Head of caudate nucleus (tissue), 42 donors: ENCODE results near the gene DAND5.
A peak's percentile ranks its signal among the peaks of the same experiment; 100 is the strongest.
"Not testable (repeated sequence)": the region's sequence is repeated elsewhere in the genome, so short reads cannot be mapped to it uniquely, and the experiment has no call there.

Source experiments
- DNase-seq, 42 donors: peaks; one replicate each; pipeline versions ENCODE4 v3.0.0 to v3.0.0-alpha.2; 2020 to 2021; ENCODE audit warnings: mixed read lengths in 7 of 42
- intact Hi-C: fragments of 100-400 bp; cut with DNase I; formaldehyde crosslinking; loops from one replicate; pipeline ENCODE4 v1.15.0; 2022

DAND5 gene

DNA sequence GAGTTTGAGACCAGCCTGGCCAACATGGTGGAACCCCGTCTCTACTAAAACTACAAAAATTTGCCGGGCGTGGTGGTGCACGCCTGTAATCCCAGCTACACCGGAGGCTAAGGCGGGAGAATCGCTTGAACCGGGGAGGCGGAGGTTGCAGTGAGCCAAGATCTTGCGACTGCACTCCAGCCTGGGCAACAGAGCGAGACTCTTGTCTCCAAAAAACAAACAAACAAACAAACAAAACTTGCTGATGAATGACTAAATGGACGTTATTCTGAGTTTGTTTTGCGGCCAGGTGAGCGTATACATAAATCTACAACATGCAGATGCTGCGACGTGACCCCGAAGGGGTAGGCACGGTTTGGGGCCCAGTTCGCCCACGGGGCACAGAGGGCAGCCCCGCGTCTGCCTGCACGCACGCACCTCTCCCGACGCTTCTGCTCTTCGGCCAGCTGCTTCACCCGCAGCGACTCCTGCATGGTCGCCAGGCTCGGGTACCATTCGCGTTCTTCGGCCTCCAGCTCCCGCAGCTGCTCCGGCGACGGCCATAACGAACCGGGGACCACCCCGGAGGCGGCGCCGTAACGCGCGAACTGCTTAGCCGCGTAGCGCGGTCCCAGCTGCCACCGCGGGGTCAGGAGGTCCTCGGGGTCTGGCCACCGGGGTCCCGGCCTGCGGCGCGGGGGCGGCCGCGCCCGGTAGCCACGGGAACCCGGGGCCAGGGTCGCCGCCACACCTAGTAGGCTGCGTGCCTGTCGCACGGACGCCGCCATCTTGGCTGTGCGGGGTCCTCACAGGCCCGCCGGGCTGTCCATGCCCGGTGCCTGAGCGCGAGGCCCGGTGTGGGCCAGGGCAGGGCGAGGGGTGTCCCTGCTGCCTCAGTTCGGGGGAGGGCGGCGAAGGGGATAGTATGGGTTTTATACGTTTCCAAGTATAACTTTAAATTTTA lies 12.7 kb upstream of the DAND5 start, which contains the start of gene GADD45GIP1:
Gene GADD45GIP1 (minus strand): TSS at position 778 of the 943 bp plus-strand sequence. CDS start 11 bp downstream, at position 767.
- intact Hi-C loops = loop anchor here (2.0 kb wide), 1 partner anchor 36 kb away; no protein-coding TSS in a partner anchor
- DNase-seq = peak; percentile 36 to 88 (median 78)

DNA sequence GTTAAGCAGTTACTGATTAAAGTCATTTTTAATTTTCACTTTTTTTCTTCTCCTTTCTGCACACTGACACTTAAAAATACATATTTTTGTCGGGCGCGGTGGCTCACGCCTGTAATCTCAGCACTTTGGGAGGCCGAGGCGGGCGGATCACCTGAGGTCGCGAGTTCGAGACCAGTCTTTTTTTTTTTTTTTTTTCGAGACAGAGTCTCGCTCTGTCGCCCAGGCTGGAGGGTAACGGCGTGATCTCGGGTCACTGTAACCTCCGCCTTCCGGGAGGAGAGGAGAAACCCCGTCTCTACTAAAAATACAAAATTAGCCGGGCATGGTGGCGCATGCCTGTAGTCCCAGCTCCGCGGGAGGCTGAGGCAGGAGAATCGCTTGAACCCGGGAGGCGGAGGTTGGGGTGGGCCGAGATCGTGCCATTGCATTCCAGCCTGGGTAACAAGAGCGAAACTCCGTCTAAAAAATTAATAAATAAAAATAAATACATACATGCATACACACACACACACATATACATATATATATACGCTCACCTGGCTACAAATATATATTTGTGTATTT lies 11.9 kb upstream of the DAND5 start:
- intact Hi-C loops = loop anchor here (2.0 kb wide), 1 partner anchor 37 kb away; no protein-coding TSS in a partner anchor
- not testable (repeated sequence) for DNase-seq

- DNase-seq = no peak
- intact Hi-C loops = no loop called here
Observed at GRCh38 chr19:12959481-12959880, 9.9 kb upstream of the DAND5 start.

- intact Hi-C loops = no loop called here
- peak; percentile 57 to 92 (median 83) for DNase-seq
Observed at GRCh38 chr19:12965017-12965811, 4.2 kb upstream of the DAND5 start.

DNA sequence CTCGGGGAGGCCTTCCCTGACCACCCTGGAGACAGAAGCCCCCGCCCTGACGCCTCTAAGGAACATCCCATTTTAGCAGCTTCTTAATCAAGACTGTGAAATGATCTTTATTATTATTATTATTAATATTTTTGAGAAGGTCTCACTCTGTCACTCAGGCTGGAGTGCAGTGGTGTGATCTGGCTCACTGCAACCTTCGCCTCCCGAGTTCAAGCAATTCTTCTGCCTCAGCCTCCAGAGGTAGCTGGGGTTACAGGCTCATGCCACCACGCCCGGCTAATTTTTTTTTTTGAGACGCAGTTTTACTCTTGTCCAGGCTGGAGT lies 3.6 kb upstream of the DAND5 start:
- intact Hi-C loops = no loop called here
- no peak for DNase-seq

DNA sequence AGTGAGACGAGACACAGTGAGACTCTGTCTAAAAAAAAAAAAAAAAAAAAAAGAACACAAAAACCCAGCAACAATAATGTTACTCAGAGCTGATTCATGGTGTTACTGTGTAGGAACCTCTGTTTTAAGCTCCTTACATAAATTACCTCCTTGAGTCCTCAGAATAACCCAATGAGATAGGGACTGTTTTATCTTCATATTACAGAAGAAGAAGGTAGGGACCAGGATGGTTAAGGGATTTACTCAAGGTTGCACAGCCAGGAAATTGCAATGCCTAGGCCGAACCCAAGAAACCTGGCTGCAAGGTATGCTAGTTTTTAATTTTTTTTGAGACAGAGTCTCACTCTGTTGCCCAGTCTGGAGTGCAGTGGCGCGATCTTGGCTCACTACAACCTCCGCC lies 1.5 kb upstream of the DAND5 start:
- intact Hi-C loops = no loop called here
- DNase-seq = no peak

GRCh38 chr19:12970070-12970820 lies 869 bp downstream of the DAND5 start:
- intact Hi-C loops = no loop called here
- DNase-seq = peak in 2 of 42 donors; percentile 35 to 50

- DNase-seq = no peak
- intact Hi-C loops = no loop called here
Observed at GRCh38 chr19:12973236-12973635, 3.9 kb downstream of the DAND5 start.

GRCh38 chr19:12974301-12975220 lies 5.2 kb downstream of the DAND5 start:
- no peak for DNase-seq
- intact Hi-C loops = loop anchor here (5.0 kb wide), 1 partner anchor 288 kb away; no protein-coding TSS in a partner anchor

GRCh38 chr19:12975221-12975741 lies 5.9 kb downstream of the DAND5 start:
- no peak for DNase-seq
- intact Hi-C loops = loop anchor here (5.0 kb wide), 1 partner anchor 287 kb away; no protein-coding TSS in a partner anchor

DNA sequence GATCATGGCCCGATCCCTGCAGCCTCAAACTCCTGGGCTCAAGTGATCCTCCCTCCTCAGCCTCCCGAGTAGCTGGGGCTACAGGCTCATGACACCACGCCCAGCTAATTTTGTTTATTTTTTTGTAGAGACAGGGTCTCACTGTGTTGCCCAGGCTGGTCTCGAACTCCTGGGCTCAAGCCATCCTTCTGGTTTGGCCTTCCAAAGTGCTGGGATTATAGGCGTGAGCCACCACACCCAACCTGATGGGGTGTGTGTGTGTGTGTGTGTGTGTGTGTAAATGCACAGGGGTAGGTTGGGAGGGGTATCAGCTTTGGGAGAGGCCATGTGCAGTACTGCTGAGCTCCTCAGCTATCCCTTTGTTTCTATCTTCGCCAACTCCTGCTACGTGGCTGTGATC lies 6.7 kb downstream of the DAND5 start:
- not testable (repeated sequence) for DNase-seq
- intact Hi-C loops = loop anchor here (5.0 kb wide), 1 partner anchor 286 kb away; no protein-coding TSS in a partner anchor

DNA sequence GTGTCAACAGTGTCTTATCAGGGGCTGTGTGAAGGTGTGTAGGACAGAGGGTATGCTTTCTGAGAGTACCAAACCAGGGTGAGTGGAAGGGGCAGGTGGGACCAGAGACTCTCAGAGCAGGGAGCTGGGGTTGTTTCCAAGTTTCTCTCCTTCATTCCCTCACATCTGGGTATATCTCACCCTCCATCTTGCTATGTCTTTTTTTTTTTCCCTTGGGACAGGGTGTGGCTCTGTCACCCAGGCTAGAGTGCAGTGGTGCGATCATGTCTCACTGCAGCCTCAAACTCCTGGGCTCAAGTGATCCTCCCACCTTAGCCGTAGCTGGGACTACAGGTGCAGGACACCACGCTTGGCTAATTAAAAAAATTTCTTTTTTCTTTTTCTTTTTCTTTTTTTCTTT lies 10.6 kb downstream of the DAND5 start:
- no peak for DNase-seq
- intact Hi-C loops = loop anchor here (5.0 kb wide), 3 partner anchors 52 to 282 kb away; no protein-coding TSS in a partner anchor

DNA sequence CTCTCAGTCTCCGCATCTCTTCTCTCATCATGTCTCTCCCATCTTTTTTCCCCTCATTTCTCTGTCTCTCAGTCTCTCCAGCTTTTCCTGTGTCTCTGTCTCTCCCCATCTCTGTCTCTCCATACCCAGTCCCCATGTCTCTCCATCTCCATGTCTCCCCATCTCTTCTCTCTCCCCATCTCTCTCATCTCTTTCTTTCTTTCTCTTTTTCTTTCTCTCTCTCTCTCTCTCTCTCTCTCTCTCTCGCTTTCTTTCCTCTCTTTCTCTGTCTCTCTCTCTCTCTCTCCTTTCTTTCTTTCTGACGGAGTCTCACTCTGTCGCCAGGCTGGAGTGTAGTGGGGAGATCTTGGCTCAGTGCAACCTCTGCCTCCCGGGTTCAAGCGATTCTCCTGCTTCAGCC lies 13.3 kb downstream of the DAND5 start:
- intact Hi-C loops = loop anchor here (5.0 kb wide), 2 partner anchors 50 to 110 kb away; no protein-coding TSS in a partner anchor
- DNase-seq = no peak

DNA sequence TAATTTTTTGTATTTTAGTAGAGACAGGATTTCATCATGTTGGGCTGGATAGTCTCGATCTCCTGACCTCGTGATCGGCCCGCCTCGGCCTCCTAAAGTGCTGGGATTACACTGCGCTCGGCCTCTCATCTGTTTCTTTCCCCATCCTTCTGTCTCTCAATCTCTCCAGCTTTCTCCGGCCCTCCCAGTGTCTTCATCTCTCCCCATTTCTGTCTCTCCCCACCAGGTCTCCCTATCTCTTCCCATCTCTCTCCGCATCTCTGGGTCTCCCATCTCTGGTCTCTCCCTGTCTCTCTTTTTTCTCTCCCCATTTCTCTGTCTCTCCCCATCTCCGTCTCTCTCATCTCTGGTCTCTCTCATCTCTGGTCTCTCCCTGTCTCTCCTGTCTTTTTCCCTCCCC lies 13.7 kb downstream of the DAND5 start:
- DNase-seq = no peak
- intact Hi-C loops = loop anchor here (5.0 kb wide), 2 partner anchors 49 to 109 kb away; no protein-coding TSS in a partner anchor

DNA sequence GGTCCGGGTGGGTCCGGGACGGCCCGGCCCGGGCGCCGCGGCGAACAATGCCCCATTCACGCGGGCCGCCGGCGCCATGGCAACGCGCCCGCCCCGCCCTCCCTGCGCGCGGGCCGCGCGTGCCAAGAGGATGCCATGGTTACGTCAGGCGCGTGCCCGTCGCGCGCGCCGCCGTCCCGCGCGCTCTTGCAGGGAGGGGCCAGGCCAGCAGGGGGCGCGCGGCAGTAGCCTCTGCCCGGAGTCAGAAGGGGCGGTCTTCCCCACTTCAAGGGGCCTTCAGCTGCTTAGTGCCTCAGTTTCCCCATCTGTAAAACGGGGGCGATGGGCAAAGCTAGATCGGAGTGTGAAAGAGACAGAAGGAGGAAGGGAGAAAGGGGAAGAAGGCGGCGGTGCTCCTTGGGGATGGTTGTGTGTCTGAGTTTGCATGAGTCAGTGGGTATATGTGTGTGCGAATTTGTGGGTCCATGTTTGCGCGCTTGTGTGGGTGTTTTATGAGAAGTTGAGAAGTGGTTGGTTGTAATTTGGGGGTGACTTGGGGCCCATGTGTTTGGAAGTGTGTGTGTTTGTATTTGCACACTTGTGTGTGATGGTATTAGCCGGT lies 14.3 kb downstream of the DAND5 start:
- peak; percentile 59 to 94 (median 86) for DNase-seq
- intact Hi-C loops = loop anchor here (5.0 kb wide), 2 partner anchors 49 to 109 kb away; no protein-coding TSS in a partner anchor

GRCh38 chr19:12984143-12984627 lies 14.8 kb downstream of the DAND5 start:
- intact Hi-C loops = loop anchor here (5.0 kb wide), 2 partner anchors 48 to 108 kb away; no protein-coding TSS in a partner anchor
- DNase-seq = peak in 1 of 42 donors; percentile 21
